H9 (cell line): ENCODE results near the gene MGRN1. TPM values are rescaled to one million over a fixed set of nuclear protein-coding genes. Genes with fewer than 3 reads are reported as not detected.
A peak's percentile ranks its signal among the peaks of the same experiment; 100 is the strongest.

ENCODE experiments used
- DNase-seq: peaks from one replicate; pipeline ENCODE4 v3.0.0-alpha.2; 2017
- H2AFZ ChIP-seq: one replicate; pipeline ENCODE4 v1.6.1; 2013; ENCODE audit warnings: mild to moderate bottlenecking, low read length, control low read depth, moderate library complexity
- H2AK5ac ChIP-seq: 2 replicates; pipeline ENCODE4 v1.6.1; 2013; ENCODE audit warnings: low read length, control low read depth, mixed read lengths; ENCODE audit not compliant: insufficient read length
- H2BK120ac ChIP-seq: one replicate; pipeline ENCODE4 v1.6.1; 2013; ENCODE audit warnings: low read depth, mild to moderate bottlenecking, low read length, control low read depth, inconsistent platforms; ENCODE audit not compliant: poor library complexity, severe bottlenecking
- H2BK12ac ChIP-seq: 2 replicates; pipeline ENCODE4 v1.6.1; 2013; ENCODE audit warnings: low read length, control low read depth, mixed read lengths, low read depth; ENCODE audit not compliant: insufficient read length
- H2BK15ac ChIP-seq: 2 replicates; pipeline ENCODE4 v1.6.1; 2013; ENCODE audit warnings: low read depth, low read length, control low read depth
- H2BK20ac ChIP-seq: one replicate; pipeline ENCODE4 v1.6.1; 2013; ENCODE audit warnings: low read depth, mild to moderate bottlenecking, low read length, control low read depth, inconsistent platforms; ENCODE audit not compliant: poor library complexity, severe bottlenecking
- H2BK5ac ChIP-seq: 2 replicates; pipeline ENCODE4 v1.6.1; 2013; ENCODE audit warnings: low read length, control low read depth, mixed read lengths; ENCODE audit not compliant: insufficient read length
- H3K14ac ChIP-seq: 2 replicates; pipeline ENCODE4 v1.6.1; 2013; ENCODE audit warnings: low read length, control low read depth; ENCODE audit not compliant: insufficient read depth
- H3K18ac ChIP-seq: 2 replicates; pipeline ENCODE4 v1.6.1; 2013; ENCODE audit warnings: low read depth, mild to moderate bottlenecking, mixed read lengths, low read length, control low read depth; ENCODE audit not compliant: insufficient read length
- H3K23ac ChIP-seq: 2 replicates; pipeline ENCODE4 v1.6.1; 2013; ENCODE audit warnings: low read length, control low read depth, mixed read lengths, low read depth; ENCODE audit not compliant: insufficient read length
- H3K23me2 ChIP-seq: 2 replicates; pipeline ENCODE4 v1.6.1; 2013; ENCODE audit warnings: low read depth, mild to moderate bottlenecking, mixed read lengths, low read length, control low read depth; ENCODE audit not compliant: insufficient read length, poor library complexity, severe bottlenecking
- H3K27ac ChIP-seq: 2 replicates; pipeline ENCODE4 v1.5.1; 2013; ENCODE audit warnings: low read length, control low read depth, mixed read lengths, low read depth; ENCODE audit not compliant: insufficient read length
- H3K27me3 ChIP-seq: 2 replicates; pipeline ENCODE4 v1.6.1; 2013; ENCODE audit warnings: low read length, control low read depth, inconsistent platforms; ENCODE audit not compliant: insufficient read depth
- H3K4ac ChIP-seq: 2 replicates; pipeline ENCODE4 v1.6.1; 2013; ENCODE audit warnings: low read depth, mild to moderate bottlenecking, control low read depth, inconsistent platforms, low read length, moderate library complexity
- H3K4me1 ChIP-seq: 2 replicates; pipeline ENCODE4 v1.6.1; 2013; ENCODE audit warnings: low read length, control low read depth, inconsistent platforms; ENCODE audit not compliant: insufficient read depth
- H3K4me2 ChIP-seq: 2 replicates; pipeline ENCODE4 v1.6.1; 2013; ENCODE audit warnings: low read length, control low read depth, mixed read lengths; ENCODE audit not compliant: insufficient read length, insufficient read depth
- H3K56ac ChIP-seq: 2 replicates; pipeline ENCODE4 v1.6.1; 2013; ENCODE audit warnings: low read depth, mild to moderate bottlenecking, mixed read lengths, low read length, control low read depth; ENCODE audit not compliant: insufficient read length
- H3K79me1 ChIP-seq: 2 replicates; pipeline ENCODE4 v1.6.1; 2013; ENCODE audit warnings: low read depth, mild to moderate bottlenecking, moderate library complexity, low read length, control low read depth, inconsistent platforms; ENCODE audit not compliant: insufficient read depth, poor library complexity, severe bottlenecking
- H3K79me2 ChIP-seq: 2 replicates; pipeline ENCODE4 v1.6.1; 2013; ENCODE audit warnings: low read length, control low read depth, inconsistent platforms; ENCODE audit not compliant: insufficient read depth
- H3K9ac ChIP-seq: 2 replicates; pipeline ENCODE4 v1.6.1; 2013; ENCODE audit warnings: low read length, control low read depth, mixed read lengths; ENCODE audit not compliant: insufficient read length; ENCODE audit errors: extremely low read depth
- H3K9me3 ChIP-seq: one replicate; pipeline ENCODE4 v1.6.1; 2013; ENCODE audit warnings: low read depth, low read length, inconsistent platforms; ENCODE audit not compliant: control insufficient read depth
- H3T11ph ChIP-seq: one replicate; pipeline ENCODE4 v1.6.1; 2013; ENCODE audit warnings: mild to moderate bottlenecking, low read length, control low read depth, inconsistent platforms
- H4K20me1 ChIP-seq: one replicate; pipeline ENCODE4 v1.6.1; 2013; ENCODE audit not compliant: control insufficient read depth, insufficient read length, insufficient read depth
- H4K5ac ChIP-seq: 2 replicates; pipeline ENCODE4 v1.6.1; 2013; ENCODE audit warnings: low read depth, mild to moderate bottlenecking, mixed read lengths, low read length, control low read depth; ENCODE audit not compliant: insufficient read length
- H4K8ac ChIP-seq: replicated peaks from 2 replicates; pipeline ENCODE4 v1.6.1; 2013; ENCODE audit warnings: low read length, control low read depth, mixed read lengths, low read depth; ENCODE audit not compliant: insufficient read length
- H4K91ac ChIP-seq: 2 replicates; pipeline ENCODE4 v1.6.1; 2013; ENCODE audit warnings: low read depth, mild to moderate bottlenecking, moderate library complexity, mixed read lengths, low read length, control low read depth; ENCODE audit not compliant: insufficient read length
- H3K27ac Mint-ChIP-seq, 3 experiments: 2 replicates in 2 of 3; 3 replicates in 1 of 3; pipeline ENCODE4 v1.8.0; 2020 to 2021; ENCODE audit warnings: mixed read lengths in 3 of 3, mild to moderate bottlenecking in 1 of 3, moderate library complexity in 1 of 3
- H3K27me3 Mint-ChIP-seq: 2 replicates; pipeline ENCODE4 v1.8.0; 2021; ENCODE audit warnings: low read depth, mild to moderate bottlenecking, moderate library complexity, mixed read lengths
- H3K36me3 Mint-ChIP-seq, 3 experiments: 2 replicates in 2 of 3; 3 replicates in 1 of 3; pipeline ENCODE4 v1.8.0; 2020 to 2021; ENCODE audit warnings: low read depth in 3 of 3, mixed read lengths in 3 of 3; ENCODE audit not compliant: insufficient read depth in 1 of 3
- H3K4me1 Mint-ChIP-seq, 2 experiments: 2 replicates each; pipeline ENCODE4 v1.8.0; 2020; ENCODE audit warnings: mixed read lengths in 2 of 2
- H3K4me3 Mint-ChIP-seq, 2 experiments: 2 replicates in 1 of 2; 3 replicates in 1 of 2; pipeline ENCODE4 v1.8.0; 2020 to 2021; ENCODE audit warnings: mild to moderate bottlenecking in 2 of 2, mixed read lengths in 2 of 2, moderate library complexity in 1 of 2
- H3K9me3 Mint-ChIP-seq, 2 experiments: 2 replicates in 1 of 2; 3 replicates in 1 of 2; pipeline ENCODE4 v1.8.0; 2020; ENCODE audit warnings: mild to moderate bottlenecking in 2 of 2, mixed read lengths in 2 of 2, moderate library complexity in 1 of 2
- CTCF ChIP-seq: fragments of 200-600 bp; sonication (generic); conservative IDR thresholded peaks from 3 replicates; pipeline ENCODE4 v1.8.0; 2021; ENCODE audit warnings: antibody characterized with exemption, mild to moderate bottlenecking
- WGBS: extraction: QIAGEN DNeasy Blood & Tissue Kit; methylation state at CpG from one replicate; pipeline ENCODE4 v1.1.7; 2013; ENCODE audit warnings: missing lambda C conversion rate, low lambda C conversion rate, mixed read lengths; ENCODE audit not compliant: insufficient read length; ENCODE audit errors: extremely low coverage; 5-methylcytosine and 5-hydroxymethylcytosine counted together
- total RNA-seq: library from RNA; stranded (reverse); gene quantifications from 2 replicates; pipeline ENCODE4 v1.2.1, GENCODE V29; 2021

Gene MGRN1
- total RNA-seq, 1 experiment from 2014 or later = 91.6 TPM

- no peaks in the 10 kb centered on the region for H3K4me1 Mint-ChIP-seq
- no peaks in the 10 kb centered on the region for H3K9me3 Mint-ChIP-seq
- Histone ChIP-seq H2BK20ac (no peak overlapping the region), H2AK5ac (no peak overlapping the region), H3K27me3 (no peaks in the 10 kb centered on the region), H4K91ac (no peak overlapping the region), H2BK5ac (no peak overlapping the region), H3T11ph (no peak overlapping the region), H2BK120ac (no peak overlapping the region), H3K14ac (no peak overlapping the region), H3K9me3 (no peaks in the 10 kb centered on the region), H2AFZ (no peak overlapping the region), H2BK12ac (no peak overlapping the region), H4K20me1 (no peaks in the 10 kb centered on the region), H3K4ac (no peak overlapping the region), H4K5ac (no peak overlapping the region), H3K79me1 (no peaks in the 10 kb centered on the region), H3K4me2 (no peak overlapping the region), H2BK15ac (no peak overlapping the region), H3K56ac (no peak overlapping the region), H4K8ac (no peak overlapping the region), H3K27ac (no peak overlapping the region), H3K4me1 (no peaks in the 10 kb centered on the region), H3K79me2 (no peaks in the 10 kb centered on the region), H3K9ac (no peak overlapping the region), H3K23ac (no peak overlapping the region), H3K18ac (no peak overlapping the region), H3K23me2 (no peaks in the 10 kb centered on the region)
- no peak for DNase-seq
- H3K27me3 Mint-ChIP-seq = no peaks in the 10 kb centered on the region
- H3K27ac Mint-ChIP-seq = peak overlapping the region in 2 of 3 experiments; percentile 35 to 82; a peak in 2 of 7 replicates
- no CpG with 5 or more reads among the region's 14 CpGs for WGBS
- H3K36me3 Mint-ChIP-seq = peaks cover 9 to 61% (median 46%) of the 10 kb centered on the region in 3 experiments; a peak in 6 of 7 replicates
- no peak for TF ChIP-seq CTCF
- H3K4me3 Mint-ChIP-seq = peak overlapping the region in 1 of 2 experiments; percentile 31; a peak in 1 of 5 replicates
Observed at GRCh38 chr16:4704913-4705312, 80.3 kb downstream of the MGRN1 start.
